Choroid plexus epithelial cell (primary cell): Measurements from ENCODE around the gene FAT2.

Experiments used
- DNase-seq: peaks from one replicate; pipeline ENCODE4 v3.0.0-alpha.2; 2010; ENCODE audit warnings: low read depth
- H3K4me3 ChIP-seq: 2 replicates; pipeline ENCODE4 v1.5.1; 2011; ENCODE audit warnings: low read depth, mild to moderate bottlenecking, control low read depth, low read length, moderate library complexity
- TF ChIP-seq, protein P1 (sequence below): conservative IDR thresholded peaks from 2 replicates; pipeline ENCODE4 v1.5.1; 2011; ENCODE audit warnings: low read depth, mild to moderate bottlenecking, control low read depth, inconsistent platforms, low read length, moderate library complexity

The FAT2 gene

DNA sequence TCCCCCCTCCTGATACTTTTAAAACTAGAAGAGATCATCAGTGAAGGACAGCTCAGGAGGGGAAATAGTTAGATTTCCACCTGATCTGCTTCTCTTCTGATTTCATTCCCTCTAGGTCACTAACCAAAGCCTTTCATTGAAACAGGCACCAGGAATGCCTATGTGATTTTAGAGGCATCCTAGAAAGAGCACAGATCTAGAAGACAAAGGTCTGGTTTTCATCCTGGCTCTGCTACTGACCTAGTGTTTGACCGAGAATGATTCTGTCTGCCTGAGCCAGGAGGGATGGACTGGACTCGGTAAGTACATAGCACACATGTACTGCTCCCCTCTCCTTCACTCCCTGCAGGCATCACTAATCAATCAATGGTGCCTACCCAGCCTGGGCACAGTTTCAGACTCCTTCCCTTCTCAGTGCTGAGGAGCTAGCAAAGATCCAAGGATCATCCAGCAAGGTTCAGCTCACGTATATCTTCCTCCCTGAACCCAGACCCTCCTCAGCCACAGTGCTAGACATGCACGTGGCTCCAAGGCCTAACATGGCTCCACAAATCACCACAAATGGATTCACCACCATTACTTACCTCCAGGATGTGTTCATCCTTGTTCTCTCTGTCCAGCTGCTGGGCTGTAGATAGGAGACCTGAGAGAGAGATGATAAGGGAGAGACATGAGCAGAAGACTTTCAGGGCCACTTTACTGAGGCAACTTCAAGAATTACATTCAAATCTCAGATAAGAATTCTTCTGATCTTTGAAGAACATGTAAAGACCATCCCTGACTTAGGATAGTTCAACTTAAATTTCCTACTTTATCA lies 35.2 kb downstream of the FAT2 start:
- no peak for DNase-seq
- TF ChIP-seq, protein P1, sequence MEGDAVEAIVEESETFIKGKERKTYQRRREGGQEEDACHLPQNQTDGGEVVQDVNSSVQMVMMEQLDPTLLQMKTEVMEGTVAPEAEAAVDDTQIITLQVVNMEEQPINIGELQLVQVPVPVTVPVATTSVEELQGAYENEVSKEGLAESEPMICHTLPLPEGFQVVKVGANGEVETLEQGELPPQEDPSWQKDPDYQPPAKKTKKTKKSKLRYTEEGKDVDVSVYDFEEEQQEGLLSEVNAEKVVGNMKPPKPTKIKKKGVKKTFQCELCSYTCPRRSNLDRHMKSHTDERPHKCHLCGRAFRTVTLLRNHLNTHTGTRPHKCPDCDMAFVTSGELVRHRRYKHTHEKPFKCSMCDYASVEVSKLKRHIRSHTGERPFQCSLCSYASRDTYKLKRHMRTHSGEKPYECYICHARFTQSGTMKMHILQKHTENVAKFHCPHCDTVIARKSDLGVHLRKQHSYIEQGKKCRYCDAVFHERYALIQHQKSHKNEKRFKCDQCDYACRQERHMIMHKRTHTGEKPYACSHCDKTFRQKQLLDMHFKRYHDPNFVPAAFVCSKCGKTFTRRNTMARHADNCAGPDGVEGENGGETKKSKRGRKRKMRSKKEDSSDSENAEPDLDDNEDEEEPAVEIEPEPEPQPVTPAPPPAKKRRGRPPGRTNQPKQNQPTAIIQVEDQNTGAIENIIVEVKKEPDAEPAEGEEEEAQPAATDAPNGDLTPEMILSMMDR: no peak
- H3K4me3 ChIP-seq: no peak overlapping the region

DNA sequence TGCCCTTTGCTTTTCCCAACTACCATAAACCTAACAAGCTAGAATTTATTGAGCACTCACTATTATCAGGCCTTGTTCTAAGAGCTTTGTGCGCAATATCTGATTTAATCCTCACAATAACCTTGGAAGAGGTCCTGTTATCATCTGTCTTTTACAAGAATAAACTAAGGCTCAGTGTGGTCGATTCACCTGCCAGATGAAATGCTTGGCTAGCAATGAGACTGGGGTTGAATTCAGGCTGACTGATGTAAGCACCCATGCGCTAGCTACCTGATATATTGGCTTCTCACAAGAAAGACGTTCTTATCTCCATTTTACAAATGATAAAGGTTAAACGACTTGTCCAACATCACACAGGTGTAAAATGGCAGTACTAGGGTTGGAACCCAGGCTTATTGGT lies 37.4 kb downstream of the FAT2 start:
- no peak overlapping the region for H3K4me3 ChIP-seq
- TF ChIP-seq, protein P1: no peak
- DNase-seq: no peak

DNA sequence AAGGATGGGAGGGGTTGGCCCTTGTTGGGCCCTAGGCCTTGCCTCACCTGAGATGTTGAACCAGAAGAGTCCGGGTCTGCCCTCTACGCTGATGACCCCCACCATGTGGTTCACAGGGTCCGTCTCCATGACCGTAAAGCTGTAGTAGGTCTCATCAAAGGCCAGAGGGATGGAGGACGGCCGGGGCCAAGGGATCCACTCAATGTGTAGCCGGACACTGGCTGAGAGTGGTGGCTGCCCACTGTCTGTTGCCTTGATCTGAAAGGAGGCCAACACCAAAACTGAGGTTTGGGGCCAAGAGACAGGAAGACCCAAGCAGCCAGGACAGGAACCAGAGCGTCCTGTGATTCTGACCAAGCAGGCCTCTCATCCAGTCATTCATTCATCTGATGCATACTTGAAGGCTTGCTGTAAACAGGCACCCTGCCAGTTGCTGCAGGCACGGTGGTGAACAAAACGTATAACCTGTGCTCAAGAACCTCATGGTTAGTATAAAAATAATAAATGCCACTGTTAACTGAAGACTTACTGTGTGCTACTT lies 37.9 kb downstream of the FAT2 start:
- no peak overlapping the region for H3K4me3 ChIP-seq
- TF ChIP-seq, protein P1: no peak
- DNase-seq: no peak

DNA sequence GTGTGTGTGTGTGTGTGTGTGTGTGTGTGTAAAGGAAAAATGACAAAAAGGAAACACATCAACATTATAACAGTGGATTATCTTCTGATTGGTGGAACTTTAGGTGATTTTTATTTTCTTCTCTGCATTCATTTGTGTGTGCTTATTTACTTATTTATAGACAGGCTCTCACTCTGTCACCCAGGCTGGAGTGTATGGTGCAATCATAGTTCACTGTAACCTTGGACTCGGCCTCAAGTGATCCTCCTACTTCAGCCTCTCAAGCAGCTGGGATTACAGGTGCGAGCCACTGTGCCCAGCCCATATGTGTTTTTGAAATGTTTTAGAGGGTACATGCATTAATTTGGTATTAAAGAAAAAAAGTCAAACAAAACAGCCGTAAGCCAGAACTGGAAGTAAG lies 39.1 kb downstream of the FAT2 start:
- TF ChIP-seq, protein P1: no peak
- DNase-seq: no peak
- H3K4me3 ChIP-seq: no peak overlapping the region

DNA sequence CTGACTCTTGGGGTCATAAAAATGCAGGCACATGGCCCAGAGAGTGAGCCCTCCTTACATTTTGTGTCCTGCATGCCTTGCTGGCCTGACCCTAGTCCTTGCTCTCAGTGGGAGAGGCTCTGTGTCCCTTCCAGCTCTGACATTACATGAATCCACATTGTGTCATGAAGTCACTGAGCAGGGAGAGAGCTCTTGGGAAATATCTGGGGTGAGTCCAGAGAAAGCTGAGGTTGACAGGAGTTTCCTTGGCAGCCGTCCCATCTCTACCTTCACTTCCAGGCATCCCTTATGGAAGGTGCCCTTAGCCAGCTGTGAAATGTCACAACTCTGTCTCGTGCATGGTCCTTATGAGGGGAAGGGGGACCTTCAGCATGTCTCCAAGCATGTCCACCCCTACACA lies 41.0 kb downstream of the FAT2 start:
- DNase-seq: no peak
- H3K4me3 ChIP-seq: no peak overlapping the region
- TF ChIP-seq, protein P1: no peak

DNA sequence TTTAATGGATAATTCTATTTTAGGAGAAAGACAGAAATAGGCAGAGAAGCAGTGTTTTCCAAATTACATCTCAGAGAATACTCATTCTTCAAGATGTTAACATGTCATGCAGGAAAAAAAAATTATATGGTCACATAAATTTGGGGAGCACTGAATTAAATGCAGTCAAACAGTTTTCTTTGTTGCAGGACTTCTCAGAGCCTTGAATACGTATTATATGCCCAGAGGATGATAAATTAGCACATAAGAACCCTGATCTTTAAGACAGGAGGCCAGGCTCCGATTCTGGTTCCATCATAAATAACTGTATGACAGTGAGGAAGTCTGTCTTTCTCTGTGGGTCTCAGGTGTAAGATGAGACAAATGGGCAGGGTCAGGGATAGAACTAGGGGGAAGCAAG lies 41.4 kb downstream of the FAT2 start:
- H3K4me3 ChIP-seq: no peak overlapping the region
- no peak for DNase-seq
- TF ChIP-seq, protein P1: no peak

DNA sequence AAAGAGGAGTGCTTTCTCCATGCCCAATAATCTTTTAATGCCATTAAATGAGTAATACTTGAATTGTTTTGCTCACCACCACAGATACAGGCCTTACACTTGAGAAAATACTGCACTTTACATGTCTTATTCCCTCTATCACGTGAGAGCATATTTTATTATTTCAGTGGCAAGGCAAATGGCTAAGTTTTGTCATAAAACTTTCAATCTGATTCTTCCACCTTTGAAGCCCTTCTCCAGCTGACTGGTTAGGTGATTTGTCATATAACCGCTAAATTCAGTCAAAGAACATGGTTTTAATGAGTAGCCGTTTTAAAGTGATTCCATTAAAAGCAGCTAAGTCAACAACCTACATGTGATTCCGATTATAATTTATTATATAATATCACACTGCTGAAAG lies 43.8 kb downstream of the FAT2 start:
- TF ChIP-seq, protein P1: no peak
- DNase-seq: no peak
- H3K4me3 ChIP-seq: no peak overlapping the region
